Esophagus (tissue), 2 donors: ENCODE data around the gene FOXP4. TPM values are rescaled to one million over a fixed set of nuclear protein-coding genes. Genes with fewer than 3 reads are reported as not detected.

Experiments
- H3K27ac ChIP-seq, 2 donors: one replicate each; pipeline ENCODE4 v1.5.1; 2013; ENCODE audit warnings: low read depth in 2 of 2, mild to moderate bottlenecking in 2 of 2, inconsistent platforms in 1 of 2, low read length in 1 of 2, moderate library complexity in 1 of 2
- H3K27me3 ChIP-seq, 2 donors: one replicate each; pipeline ENCODE4 v1.6.1; 2013; ENCODE audit warnings: low read length in 2 of 2, control low read depth in 1 of 2, mild to moderate bottlenecking in 1 of 2; ENCODE audit not compliant: insufficient read depth in 2 of 2, control insufficient read depth in 1 of 2
- H3K36me3 ChIP-seq, 2 donors: one replicate each; pipeline ENCODE4 v1.6.1; 2013; ENCODE audit warnings: low read length in 1 of 2; ENCODE audit not compliant: control insufficient read depth in 2 of 2, insufficient read depth in 2 of 2
- H3K4me1 ChIP-seq, 2 donors: one replicate each; pipeline ENCODE4 v1.6.1; 2013; ENCODE audit warnings: low read length in 1 of 2; ENCODE audit not compliant: control insufficient read depth in 2 of 2, insufficient read depth in 2 of 2
- H3K4me3 ChIP-seq, 2 donors: one replicate each; pipeline ENCODE4 v1.5.1; 2013; ENCODE audit warnings: low read length in 2 of 2, mild to moderate bottlenecking in 2 of 2, low read depth in 1 of 2, moderate library complexity in 1 of 2
- H3K9me3 ChIP-seq, 2 donors: one replicate each; pipeline ENCODE4 v1.6.1; 2013; ENCODE audit warnings: mild to moderate bottlenecking in 2 of 2, low read depth in 1 of 2, low read length in 1 of 2, moderate library complexity in 1 of 2; ENCODE audit not compliant: control insufficient read depth in 2 of 2, insufficient read depth in 1 of 2
- WGBS, 2 donors: extraction: QIAGEN DNeasy Blood & Tissue Kit; methylation state at CpG; one replicate each; pipeline ENCODE4 v1.1.7; 2013; 5-methylcytosine and 5-hydroxymethylcytosine counted together
- polyA plus RNA-seq, 2 donors: library from polyadenylated mRNA; stranded (reverse); fragments of 200-250 nt; gene quantifications; one replicate each; pipeline ENCODE4 v1.2.3, GENCODE V29; 2013
- donor health status: healthy with polysubstance abuse.
- donor health status: Bipolar disorder and iron deficiency.

FOXP4 gene
- polyA plus RNA-seq, 2 donors: 6.6 to 8.4 TPM

DNA sequence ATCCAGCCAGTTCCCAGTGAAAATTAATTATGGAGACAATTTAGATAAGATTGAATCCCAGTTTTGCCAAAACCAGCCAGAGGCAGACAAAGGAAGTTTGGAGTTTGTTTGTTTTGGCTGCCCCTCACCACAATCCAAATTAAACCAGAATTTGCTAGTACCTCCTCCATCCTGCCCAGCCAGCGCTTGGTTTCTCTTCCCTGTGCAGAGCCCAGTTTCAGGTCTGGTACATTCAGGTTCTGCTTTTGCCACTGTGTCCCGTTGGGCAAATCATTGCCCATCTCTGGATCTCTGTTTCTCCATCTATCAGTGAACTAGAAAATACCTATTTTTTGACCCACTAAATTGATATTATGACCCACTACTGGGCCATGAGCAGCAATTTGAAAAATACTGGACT is 26.4 kb downstream of the FOXP4 start:
- Histone ChIP-seq H3K4me3 (no peak overlapping the region), H3K36me3 (peaks cover 0 to 13% of the 10 kb centered on the region in 2 donors), H3K9me3 (no peaks in the 10 kb centered on the region), H3K27me3 (no peaks in the 10 kb centered on the region), H3K27ac (no peak overlapping the region), H3K4me1 (peaks cover 9 to 15% of the 10 kb centered on the region in 2 donors)
- WGBS, 2 donors: 79 to 85% methylated on average over 2 of the region's 2 CpGs

DNA sequence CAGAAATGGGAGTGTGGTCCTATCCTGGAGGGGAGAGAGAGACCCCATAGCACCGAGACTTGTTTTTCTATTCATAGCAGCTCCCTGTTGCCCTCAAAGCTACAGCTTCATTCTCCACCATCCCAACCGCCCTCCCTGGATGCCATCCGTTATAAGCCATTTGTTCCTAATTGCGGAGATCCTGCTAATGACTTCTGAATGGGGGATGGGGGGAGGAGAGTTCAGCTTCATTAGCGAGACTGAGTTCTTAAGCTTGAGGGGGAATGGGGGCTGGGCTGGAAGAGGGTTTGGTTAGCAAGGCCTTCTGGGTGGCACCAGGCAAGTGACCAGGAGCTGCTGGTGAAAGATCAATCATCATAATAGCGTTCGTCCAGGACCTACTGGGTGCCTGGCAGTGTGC is 27.1 kb downstream of the FOXP4 start:
- H3K4me1 ChIP-seq: peaks cover 12 to 19% of the 10 kb centered on the region in 2 donors

DNA sequence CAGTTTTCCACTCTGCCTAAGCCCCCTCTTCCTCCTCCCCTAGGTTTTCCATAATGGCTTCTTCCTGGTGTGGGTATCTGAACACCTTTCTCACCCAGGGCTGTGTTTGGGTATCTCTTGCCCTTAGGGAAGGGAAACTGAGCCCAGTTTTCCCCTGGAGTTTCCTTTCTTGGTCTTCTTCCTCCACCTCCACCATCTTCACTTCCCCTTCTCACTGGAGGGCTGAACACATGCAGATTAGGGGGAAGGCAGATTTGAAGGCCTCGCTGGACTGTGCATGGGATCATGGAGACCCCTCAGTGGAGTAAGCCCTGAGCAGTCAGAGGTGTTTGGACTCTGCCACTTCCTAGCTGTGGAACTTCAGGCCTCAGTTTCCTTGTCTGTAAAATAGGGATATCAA is 27.8 kb downstream of the FOXP4 start:
- WGBS, 2 donors: 77 to 87% methylated on average over 1 of the region's 1 CpG

More for the DNA sequence above, 27.1 kb downstream of the FOXP4 start:
- peaks cover 0 to 11% of the 10 kb centered on the region in 2 donors for H3K36me3 ChIP-seq
- no peaks in the 10 kb centered on the region for H3K9me3 ChIP-seq
- no peaks in the 10 kb centered on the region for H3K27me3 ChIP-seq
- no peak overlapping the region for H3K27ac ChIP-seq
- no peak overlapping the region for H3K4me3 ChIP-seq
- 94 to 96% methylated on average over 7 of the region's 7 CpGs for WGBS, 2 donors

DNA sequence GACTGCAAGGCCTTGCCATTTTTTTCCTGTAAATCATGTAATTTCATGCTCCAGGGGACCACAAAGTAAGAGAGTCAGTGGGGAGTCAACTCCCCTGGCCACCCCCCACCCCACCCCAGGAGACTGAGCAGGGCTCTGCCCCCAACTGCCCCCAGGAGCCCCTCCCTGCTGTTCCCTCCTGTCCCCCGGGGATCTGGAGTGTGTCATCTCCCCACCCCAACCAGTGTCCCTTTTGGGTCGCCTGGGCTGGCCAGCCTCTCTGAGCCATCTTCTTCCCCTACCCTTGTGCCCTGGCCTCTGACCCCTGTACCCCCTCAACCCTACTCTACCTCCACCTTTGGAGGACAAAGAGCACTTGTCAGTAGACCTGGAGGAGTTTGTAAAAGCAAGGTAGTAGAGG is 29.4 kb downstream of the FOXP4 start:
- H3K4me1 ChIP-seq: peaks cover 14 to 19% of the 10 kb centered on the region in 2 donors
- no peak overlapping the region for H3K27ac ChIP-seq
- no peaks in the 10 kb centered on the region for H3K27me3 ChIP-seq
- WGBS, 2 donors: 58 to 60% methylated on average over 2 of the region's 2 CpGs
- no peak overlapping the region for H3K4me3 ChIP-seq
- no peaks in the 10 kb centered on the region for H3K9me3 ChIP-seq
- peaks cover 0 to 5% of the 10 kb centered on the region in 2 donors for H3K36me3 ChIP-seq

More for the DNA sequence above, 27.8 kb downstream of the FOXP4 start:
- Histone ChIP-seq H3K27me3 (no peaks in the 10 kb centered on the region), H3K9me3 (no peaks in the 10 kb centered on the region), H3K36me3 (peaks cover 0 to 9% of the 10 kb centered on the region in 2 donors), H3K4me3 (no peak overlapping the region), H3K27ac (no peak overlapping the region), H3K4me1 (peaks cover 12 to 19% of the 10 kb centered on the region in 2 donors)

DNA sequence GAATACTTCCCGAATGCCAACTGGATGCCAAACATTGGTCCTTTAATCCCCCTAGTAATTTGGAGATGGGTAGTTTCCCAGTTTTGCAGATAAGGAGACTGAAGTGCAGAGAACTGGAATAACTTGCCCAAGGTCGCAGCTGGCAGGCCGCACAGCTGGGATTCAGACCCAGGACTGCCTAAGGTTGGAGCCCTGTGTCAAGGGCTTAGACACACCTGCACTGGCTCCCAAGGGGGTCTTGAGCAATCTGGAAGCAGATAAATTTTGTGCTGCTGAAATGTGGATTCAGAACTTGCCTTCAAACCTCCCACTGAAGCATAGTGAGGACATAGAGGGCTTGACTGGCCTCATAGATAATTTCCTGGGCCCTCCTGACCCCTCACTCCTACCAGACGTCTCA is 30.5 kb downstream of the FOXP4 start:
- no peak overlapping the region for H3K4me3 ChIP-seq
- H3K27me3 ChIP-seq: no peaks in the 10 kb centered on the region
- 55 to 62% methylated on average over 4 of the region's 4 CpGs for WGBS, 2 donors
- no peaks in the 10 kb centered on the region for H3K36me3 ChIP-seq
- no peaks in the 10 kb centered on the region for H3K9me3 ChIP-seq
- H3K27ac ChIP-seq: peak overlapping the region in 1 of 2 donors; percentile 8
- H3K4me1 ChIP-seq: peaks cover 20 to 25% of the 10 kb centered on the region in 2 donors

DNA sequence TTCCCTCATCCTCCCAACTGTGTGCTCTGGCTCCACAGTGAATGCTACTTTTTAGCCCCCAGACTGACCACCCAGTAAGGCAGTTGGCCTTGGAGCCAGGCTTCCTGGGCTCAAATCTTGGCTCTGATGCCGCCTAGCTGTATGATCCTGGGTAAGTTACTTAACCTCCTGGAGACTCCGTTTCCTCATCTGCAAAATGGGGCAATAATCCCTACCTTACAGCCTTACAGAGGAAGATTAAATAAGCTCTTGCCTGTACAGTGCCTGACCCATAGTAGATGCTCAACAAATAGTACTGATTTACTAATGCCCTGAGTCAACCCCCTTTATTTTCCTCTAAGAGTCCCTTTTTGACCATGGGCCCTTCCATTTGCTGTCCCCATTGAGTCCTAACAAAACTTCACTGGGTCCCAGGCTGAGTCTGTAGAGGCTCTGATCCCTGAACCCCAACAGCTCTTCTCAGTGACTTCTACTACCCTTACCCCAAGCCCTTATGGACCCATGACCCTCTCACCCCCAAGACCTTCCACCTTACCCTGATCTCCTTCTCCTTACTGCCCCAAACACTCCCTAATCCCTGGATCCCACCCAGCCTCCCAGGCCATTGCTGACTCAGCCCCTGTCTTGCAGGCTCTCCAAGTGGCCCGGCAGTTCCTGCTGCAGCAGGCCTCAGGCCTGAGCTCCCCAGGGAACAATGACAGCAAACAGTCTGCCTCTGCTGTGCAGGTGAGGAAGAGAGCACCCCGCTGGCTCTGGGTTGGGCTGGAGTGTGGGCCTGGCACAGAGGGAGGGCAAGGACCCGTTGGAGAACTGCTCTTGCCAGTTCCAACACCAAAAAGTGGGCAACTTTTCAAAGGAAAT is 31.4 kb downstream of the FOXP4 start:
- H3K36me3 ChIP-seq: no peaks in the 10 kb centered on the region
- no peak overlapping the region for H3K4me3 ChIP-seq
- WGBS, 2 donors: 50 to 54% methylated on average over 5 of the region's 5 CpGs
- no peaks in the 10 kb centered on the region for H3K27me3 ChIP-seq
- H3K9me3 ChIP-seq: no peaks in the 10 kb centered on the region
- H3K4me1 ChIP-seq: peaks cover 20 to 34% of the 10 kb centered on the region in 2 donors
- H3K27ac ChIP-seq: peak overlapping the region; percentile 57 to 86

DNA sequence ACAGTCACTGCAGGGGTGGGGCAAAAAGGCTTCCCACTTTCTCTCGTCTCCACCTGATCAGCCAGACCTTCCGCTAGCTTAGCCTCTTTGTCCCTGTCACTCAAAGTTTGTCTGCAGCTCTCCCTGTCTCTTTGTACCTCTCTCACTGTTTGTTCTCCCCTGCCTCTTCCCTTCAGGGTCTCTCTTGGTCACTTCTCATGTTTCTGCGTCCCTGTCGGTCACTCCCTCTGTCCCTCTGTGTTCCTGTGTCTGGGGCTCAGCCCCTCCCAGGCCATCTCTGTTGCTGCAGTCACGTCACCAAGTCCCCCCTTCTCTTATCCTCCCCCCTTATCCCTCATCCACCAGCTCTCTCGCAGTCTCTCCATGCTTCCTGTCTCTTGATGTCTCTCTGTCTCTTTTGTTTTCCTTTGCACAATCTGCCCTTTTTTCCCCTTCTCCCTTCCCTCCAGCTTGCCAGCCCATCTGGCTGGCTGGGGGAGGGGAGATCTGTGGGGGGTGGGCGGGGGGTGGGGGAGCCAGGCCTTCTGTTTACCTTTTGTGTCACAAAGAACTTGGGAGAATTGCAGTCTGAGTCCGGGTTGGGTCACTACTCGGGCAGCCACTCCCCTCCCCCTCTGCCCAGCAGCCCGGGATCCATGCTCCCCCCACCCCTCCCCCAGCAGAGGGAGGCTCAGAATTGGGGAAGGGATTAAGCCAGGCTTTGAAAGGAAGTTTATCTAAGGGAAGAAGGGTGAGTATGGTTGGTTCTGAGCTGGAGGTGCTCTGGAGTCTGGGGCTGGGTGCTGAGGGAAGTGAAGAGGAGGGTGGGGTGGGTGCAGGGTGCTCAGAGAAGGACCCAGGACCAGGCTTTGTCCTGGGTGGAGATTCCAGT is 32.3 kb downstream of the FOXP4 start:
- Histone ChIP-seq H3K4me3 (no peak overlapping the region), H3K4me1 (peaks cover 20 to 41% of the 10 kb centered on the region in 2 donors), H3K36me3 (no peaks in the 10 kb centered on the region), H3K27me3 (no peaks in the 10 kb centered on the region), H3K27ac (peak overlapping the region; percentile 75 to 86), H3K9me3 (no peaks in the 10 kb centered on the region)
- 26 to 27% methylated on average over 10 of the region's 10 CpGs for WGBS, 2 donors

DNA sequence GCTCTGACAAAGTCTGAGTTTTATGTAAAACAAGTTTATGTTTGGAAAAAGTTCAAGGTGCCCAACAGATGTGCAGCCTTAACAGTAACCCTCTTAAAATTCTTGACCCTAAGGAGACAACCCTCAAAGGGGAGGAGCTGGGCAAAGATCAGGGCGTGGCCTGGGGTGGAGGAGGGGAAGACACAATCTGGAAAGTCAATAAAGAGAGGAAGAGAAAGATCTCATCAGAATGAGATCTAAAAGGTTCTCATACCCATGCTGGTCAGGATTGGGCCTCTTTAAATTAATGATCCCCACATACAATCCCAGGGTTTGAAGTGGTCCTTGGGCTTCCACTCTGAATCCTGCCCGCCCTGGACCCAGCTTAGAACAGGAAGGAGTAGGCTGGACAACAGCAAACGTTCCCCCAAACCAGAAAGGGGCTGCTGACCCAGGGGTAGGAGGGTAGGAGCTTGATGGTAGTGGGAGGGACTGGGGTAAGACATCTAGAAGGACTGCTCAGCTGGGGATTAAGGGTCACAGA is 33.0 kb downstream of the FOXP4 start:
- Histone ChIP-seq H3K27me3 (no peaks in the 10 kb centered on the region), H3K36me3 (peaks cover 0 to 2% of the 10 kb centered on the region in 2 donors), H3K4me3 (no peak overlapping the region), H3K27ac (peak overlapping the region in 1 of 2 donors; percentile 60), H3K4me1 (peaks cover 20 to 44% of the 10 kb centered on the region in 2 donors), H3K9me3 (no peaks in the 10 kb centered on the region)
- 58 to 59% methylated on average over 3 of the region's 3 CpGs for WGBS, 2 donors

DNA sequence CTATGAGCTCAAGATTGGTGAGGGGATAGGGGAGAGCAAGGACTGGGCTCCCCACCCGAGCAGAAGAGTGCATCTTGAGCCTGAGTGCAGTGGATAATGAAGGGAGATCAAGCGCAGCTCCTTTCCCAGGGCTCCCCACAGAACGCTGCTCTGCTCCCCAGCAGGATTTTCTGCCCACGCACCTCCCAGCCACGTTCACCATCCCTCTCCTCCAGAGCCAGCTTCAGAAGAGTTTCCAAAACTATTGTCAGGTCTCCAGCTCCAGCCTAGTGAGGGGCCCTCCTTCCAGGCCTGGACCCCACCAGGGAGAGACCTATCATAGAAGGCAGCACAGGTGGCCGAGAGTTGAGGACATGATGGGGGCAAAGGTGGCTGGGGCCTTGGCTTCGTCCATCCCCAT is 34.5 kb downstream of the FOXP4 start:
- Histone ChIP-seq H3K4me1 (peaks cover 19 to 53% of the 10 kb centered on the region in 2 donors), H3K36me3 (peaks cover 0 to 5% of the 10 kb centered on the region in 2 donors), H3K9me3 (no peaks in the 10 kb centered on the region), H3K27ac (no peak overlapping the region), H3K4me3 (no peak overlapping the region), H3K27me3 (no peaks in the 10 kb centered on the region)
- WGBS, 2 donors: 82 to 87% methylated on average over 7 of the region's 7 CpGs
